ENCODE measurements around the gene S100A9.
"Not testable (repeated sequence)": the region's sequence is repeated elsewhere in the genome, so short reads cannot be mapped to it uniquely, and the experiment has no call there.

Gene S100A9

DNA sequence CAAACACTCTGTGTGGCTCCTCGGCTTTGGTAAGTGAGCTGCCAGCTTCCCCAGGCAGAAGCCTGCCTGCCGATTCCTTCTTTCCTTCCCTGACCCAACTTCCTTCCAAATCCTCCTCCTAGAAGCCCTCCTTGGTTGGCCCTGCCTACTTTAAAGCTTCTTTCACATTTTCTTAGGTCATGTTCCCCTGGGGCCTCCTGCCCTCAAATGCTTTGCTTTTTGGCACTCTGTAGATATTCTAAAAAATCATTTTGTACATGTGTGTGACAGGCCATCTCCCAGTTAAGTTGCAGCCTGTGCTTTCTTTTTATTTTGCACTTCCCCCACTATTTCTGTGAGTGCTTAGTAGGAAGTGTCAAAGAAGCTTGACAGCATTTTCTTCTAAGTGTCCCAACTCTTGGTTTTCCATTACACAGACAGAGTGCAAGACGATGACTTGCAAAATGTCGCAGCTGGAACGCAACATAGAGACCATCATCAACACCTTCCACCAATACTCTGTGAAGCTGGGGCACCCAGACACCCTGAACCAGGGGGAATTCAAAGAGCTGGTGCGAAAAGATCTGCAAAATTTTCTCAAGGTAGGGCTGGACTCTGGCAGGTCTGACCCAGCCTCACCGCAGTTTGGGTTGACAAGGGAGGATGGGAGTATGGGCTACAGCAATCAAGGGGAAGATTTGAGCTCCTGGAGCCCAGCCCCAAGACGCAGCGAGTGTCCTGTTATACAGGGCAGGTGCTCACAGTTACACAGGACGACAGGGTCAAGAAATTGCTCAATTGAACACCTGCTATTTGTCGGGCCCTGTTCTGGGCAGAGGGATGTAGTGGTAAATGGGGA is at the start of gene S100A9:
Gene S100A9, plus strand, starts transcription at position 2 of the 838 bp plus-strand sequence. Its CDS starts 430 bp downstream, at position 432.
- intact Hi-C loops (cut with DNase I) = loop anchor here (10.0 kb wide), 1 partner anchor 207 kb away; the partner anchor contains the start of gene S100A2

DNA sequence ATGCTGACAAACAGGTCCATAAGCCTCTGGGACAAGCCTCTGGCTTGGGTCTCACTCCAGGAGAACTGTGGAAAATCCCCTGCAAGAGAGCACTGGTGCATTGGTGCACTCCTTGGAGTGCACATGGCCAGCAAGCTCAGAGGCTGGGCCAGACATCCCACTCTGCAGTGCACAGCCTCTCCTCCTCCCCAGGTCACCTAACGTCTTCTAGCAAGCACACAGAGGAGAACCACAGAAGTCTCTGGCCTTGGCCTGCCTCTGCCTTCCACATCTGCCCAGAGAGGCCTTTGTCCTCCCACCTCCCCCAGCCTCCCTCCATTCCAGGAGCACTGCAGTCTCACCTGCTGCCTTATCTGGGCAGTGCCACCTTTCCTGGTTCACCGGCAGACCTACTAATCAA is 49.1 kb upstream of the S100A9 start:
- no peak for DNase-seq
- intact Hi-C loops (cut with DNase I) = no loop called here

More for the DNA sequence above, at the start of gene S100A9:
- DNase-seq = no peak

DNA sequence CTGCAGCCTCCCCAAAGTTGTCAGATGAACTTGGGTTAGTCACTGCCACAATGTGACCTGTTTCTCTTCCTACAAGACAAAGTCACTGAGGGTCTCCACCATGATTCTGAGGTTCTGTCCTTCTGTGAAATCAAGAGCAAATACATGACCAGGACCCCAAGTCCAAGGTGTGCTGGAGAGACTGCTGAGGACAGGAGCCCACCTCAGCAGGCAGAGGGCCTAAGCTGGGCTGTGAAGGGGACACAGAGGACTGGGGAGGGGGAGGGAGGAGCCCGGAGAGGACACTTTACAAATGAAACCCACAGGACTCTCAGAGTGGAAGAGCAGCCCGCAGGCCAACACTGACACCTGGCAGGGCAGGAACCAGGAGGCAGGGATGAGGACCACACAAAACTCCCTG is 48.2 kb upstream of the S100A9 start:
- intact Hi-C loops (cut with DNase I) = no loop called here
- peak in 1 of 10 donors; percentile 50 for DNase-seq

DNA sequence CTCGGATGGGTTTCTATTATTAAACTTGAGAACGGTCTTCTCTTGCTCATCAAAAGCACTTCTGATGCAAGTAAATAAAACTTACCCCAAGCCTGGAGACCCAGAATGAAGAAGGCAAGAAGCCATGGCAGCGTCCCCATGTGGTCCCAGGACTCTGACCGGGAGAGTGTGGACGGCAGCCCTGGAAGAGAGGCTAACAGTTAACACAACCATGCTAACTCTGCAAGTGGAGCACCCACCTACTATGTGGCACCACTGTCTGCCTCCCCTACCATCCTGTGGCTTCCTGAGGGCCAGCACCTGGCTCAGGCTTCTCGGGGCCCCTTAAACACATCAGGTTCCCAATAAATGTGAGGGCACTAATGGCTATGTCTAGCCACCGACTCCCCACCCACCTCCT is 47.1 kb upstream of the S100A9 start:
- DNase-seq = no peak
- intact Hi-C loops (cut with DNase I) = no loop called here

DNA sequence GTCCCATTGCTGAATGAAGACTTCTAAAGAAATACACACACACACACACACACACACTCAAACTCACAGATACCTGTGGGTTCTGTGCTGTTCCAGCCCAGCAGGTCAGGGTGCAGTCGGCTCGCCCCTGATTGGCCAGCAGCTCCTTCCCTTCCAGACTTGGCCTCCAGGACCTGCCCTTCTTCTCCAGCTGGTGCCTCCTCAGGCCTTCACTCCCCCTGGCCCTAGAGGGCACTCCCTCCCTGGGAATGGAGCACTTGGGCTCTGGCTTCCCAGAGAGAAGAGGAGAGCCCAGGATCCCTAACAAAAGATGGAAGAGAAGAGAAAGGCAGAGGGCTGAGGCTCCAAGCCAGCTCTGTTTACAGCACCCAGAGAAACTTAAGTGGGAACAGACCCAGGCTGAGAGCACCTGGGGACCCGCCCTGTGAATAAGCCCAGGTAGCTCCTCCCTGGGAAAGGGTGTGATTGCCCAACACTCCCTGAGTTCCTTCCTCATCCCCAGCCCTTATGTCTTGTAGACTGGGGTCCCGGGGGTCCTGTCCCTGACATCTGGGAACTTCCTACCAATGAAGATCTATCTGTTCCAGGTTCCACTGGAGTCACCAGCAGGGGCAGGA is 45.0 kb upstream of the S100A9 start, which contains the start of gene PGLYRP3:
Gene PGLYRP3, minus strand, starts transcription at position 383 of the 617 bp plus-strand sequence. CDS start 2,287 bp downstream, outside the sequence.
- intact Hi-C loops (cut with DNase I) = no loop called here

DNA sequence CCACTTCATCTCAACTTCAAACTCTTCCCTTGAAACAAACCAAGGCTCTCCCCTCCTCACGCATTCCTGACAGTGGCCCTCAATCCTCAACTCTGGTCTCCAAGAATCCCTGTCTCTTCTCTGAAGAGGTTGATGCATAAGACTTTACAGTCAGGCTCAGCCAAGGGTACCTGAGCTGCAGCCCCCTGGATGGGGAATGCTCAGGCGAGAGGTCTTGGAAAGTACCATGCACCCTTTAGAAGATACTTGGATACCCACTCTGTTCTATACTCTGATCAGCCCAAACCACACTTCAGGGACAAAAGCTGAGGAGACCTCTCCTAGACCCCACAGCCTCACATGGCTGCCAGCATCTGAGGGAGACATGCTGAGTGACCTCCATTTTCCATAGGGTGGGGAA is 44.4 kb upstream of the S100A9 start:
- intact Hi-C loops (cut with DNase I) = no loop called here

More for the DNA sequence above, 45.0 kb upstream of the S100A9 start, which contains the start of gene PGLYRP3:
- peak in 1 of 10 donors; percentile 32 for DNase-seq

DNA sequence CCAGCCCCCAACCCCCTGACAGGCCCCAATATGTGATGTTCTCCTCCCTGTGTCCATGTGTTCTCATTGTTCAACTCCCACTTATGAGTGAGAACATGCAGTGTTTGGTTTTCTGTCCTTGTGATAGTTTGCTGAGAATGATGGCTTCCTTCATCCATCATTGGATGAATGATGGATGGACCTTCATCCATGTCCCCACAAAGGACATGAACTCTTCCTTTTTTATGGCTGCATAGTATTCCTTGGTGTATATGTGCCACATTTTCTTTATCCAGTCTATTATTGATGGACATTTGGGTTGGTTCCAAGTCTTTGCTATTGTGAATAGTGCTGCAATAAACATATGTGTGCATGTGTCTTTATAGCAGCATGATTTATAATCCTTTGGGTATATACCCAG is 43.3 kb upstream of the S100A9 start:
- intact Hi-C loops (cut with DNase I); DNase-seq: not testable (repeated sequence)

More for the DNA sequence above, 44.4 kb upstream of the S100A9 start:
- no peak for DNase-seq

DNA sequence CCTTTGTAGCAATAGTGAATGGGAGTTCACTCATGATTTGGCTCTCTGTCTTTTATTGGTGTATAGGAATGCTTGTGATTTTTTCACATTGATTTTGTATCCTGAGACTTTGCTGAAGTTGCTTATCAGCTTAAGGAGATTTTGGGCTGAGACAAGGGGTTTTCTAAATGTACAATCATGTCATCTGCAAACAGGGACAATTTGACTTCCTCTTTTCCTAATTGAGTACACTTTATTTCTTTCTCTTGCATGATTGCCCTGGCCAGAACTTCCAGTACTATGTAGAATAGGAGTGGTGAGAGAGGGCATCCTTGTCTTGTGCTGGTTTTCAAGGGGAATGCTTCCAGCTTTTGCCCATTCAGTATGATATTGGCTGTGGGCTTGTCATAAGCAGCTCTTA is 41.6 kb upstream of the S100A9 start:
- DNase-seq; intact Hi-C loops (cut with DNase I): not testable (repeated sequence)

DNA sequence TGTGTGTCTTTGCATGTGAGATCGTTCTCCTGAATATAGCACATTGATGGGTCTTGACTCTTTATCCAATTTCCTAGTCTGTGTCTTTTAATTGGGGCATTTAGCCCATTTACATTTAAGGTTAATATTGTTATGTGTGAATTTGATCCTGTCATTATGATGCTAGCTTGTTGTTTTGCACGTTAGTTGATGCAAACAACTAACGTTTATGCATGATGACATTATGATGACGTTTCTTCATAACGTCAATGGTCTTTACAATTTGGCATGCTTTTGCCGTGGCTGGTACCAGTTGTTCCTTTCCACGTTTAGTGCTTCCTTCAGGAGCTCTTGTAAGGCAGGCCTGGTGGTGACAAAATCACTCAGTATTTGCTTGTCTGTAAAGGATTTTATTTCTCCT is 39.5 kb upstream of the S100A9 start:
- intact Hi-C loops (cut with DNase I); DNase-seq: not testable (repeated sequence)

DNA sequence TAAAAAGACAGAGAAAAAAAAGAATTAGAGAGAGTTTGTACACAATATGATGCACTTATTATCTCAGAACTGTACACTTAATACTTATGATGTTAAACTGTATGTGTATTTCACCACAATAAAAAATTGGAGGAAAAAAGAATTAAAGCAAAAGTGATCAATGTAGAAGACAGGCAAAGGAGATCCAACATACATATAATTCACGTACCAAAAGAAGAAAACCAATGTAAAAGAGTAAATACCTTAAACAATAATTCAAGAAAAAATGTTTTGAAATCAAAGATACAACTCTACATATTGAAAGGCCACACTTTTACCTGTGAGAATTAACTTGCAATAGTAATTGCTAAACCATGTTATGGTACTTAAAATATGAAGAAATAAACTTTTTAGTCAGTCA is 35.1 kb upstream of the S100A9 start:
- intact Hi-C loops (cut with DNase I) = no loop called here
- DNase-seq = no peak

DNA sequence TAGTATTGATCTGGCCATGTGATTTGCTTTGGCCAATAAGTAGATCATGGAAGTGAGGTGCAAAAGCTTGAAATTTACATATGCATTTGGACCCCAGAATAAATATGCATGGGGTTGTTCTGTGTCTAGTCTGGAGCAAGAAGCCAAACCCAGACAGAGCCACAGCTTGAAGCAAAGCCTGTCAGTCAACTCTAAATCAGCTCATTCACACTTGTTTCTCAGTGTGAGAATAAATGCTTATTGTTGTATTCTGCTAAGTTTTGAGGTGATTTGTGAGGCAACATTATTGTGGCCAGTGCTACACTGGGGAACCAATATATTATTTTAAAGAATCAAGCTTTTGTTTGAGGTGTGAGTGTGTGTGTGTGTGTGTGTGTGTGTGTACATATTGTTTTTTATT is 32.7 kb upstream of the S100A9 start:
- DNase-seq = no peak
- intact Hi-C loops (cut with DNase I) = no loop called here

DNA sequence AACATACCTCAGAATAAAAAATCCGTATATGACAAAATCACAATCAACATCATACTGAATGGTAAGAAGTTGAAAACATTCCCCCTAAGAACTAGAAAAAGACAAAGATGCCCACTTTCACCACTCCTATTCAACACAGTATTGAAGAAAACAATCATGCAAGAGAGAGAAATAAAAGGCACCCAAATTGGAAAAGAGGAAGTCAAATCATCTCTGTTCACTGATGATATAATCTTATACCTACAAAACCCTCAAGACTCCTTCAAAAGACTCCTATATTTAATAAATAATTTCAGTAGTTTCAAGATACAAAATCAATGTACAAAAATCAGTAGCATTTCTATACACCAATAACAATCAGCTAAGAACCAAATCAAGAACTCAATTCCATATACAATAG is 23.8 kb upstream of the S100A9 start:
- intact Hi-C loops (cut with DNase I) = no loop called here
- DNase-seq = no peak

DNA sequence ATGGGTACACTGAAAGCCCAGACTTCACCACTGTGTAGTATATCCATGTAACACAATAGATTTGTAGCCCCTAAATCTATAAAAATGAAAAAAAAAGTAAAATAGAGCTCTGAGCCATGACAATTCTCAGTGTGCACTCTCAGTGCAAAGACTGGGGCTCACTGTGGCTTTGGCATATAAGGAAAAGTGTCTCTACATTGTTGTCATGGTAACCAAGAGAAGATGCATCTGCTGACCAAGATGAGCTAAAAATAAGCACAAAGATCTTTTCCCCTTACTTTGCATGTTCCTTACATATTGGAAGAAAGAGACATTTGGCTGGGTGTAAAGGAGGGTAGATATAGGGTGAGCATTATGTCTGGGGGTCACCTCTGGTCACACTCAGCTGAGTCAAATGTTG is 21.0 kb upstream of the S100A9 start:
- intact Hi-C loops (cut with DNase I) = no loop called here
- DNase-seq = no peak

DNA sequence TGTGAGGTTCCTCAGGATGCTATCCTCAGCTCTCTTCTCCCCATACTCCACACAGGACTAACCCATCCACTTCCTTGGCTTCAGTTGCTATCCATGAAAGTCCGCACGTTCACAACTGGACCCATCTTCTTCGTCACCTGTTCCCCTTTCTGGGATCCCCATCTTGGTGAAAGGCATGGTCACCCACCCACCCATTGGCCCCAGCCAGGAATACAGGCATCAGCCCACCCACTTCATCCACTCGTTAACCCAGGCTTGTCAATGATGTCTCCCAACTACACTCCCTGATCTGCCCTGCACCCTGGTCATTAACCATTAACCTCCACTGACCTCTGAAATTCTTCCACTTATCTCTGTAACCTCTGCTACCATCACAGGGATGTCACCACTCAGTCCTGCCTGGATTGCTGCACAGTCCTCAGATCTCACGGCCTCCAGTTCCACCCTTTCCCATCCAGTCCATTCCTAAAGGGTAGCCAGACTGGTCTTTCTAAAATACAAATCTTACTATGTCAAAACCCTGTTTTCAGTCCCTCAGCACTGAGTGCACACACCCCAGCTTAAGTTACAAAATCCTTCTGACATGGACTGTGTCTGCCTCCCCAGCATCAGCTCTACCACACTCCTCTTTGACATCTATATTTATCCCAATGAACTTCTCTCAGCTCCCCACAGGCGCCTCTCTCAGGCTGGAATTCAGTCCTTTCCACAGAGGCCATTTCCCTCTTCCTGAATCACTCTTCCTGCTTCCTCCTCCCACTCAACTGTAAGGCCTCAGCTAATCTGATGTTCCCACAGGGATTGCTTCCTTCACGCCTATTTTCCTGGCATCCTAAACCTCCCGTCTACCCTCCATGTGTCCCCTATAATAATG is 19.4 kb upstream of the S100A9 start:
- no peak for DNase-seq
- intact Hi-C loops (cut with DNase I) = no loop called here

DNA sequence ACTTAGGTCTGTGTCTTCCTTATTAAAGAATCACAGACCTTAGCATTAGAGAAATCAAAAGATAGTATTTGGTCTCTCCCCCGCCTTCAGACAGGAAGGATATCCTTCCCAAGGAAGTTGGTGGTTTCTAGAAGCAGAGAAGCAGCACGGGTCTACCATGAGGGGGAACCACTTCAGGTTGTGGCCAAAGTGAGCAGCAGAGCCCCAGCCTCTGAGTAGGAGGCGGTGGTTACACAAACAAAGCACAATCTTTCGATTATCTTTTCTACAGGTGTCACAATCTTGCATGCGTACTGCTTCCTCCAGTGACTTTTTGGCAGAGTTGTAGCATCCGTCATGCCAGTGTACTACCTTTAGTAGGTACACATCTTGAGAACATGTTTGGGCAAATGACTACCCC is 17.9 kb upstream of the S100A9 start:
- intact Hi-C loops (cut with DNase I) = no loop called here

DNA sequence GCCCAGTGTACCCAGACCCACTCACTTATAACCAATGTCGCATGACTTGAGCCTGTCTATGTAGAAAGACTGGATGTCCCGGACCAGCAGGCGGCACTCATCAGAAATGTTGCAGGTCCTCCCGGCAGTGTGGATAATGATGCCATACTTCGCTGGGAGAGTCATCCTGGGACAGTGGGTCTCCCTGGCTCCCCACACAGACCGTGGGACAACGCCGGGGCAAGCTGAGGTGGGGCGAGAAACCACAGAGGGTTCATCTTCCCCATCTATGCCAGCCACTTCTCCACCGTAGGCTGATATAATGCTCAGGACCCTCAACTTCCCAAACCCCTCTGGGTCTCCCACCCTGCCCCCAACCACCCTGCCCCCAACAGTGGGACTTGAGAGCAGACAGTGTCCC is 17.3 kb upstream of the S100A9 start:
- intact Hi-C loops (cut with DNase I) = no loop called here
- DNase-seq = no peak

More for the DNA sequence above, 17.9 kb upstream of the S100A9 start:
- no peak for DNase-seq

DNA sequence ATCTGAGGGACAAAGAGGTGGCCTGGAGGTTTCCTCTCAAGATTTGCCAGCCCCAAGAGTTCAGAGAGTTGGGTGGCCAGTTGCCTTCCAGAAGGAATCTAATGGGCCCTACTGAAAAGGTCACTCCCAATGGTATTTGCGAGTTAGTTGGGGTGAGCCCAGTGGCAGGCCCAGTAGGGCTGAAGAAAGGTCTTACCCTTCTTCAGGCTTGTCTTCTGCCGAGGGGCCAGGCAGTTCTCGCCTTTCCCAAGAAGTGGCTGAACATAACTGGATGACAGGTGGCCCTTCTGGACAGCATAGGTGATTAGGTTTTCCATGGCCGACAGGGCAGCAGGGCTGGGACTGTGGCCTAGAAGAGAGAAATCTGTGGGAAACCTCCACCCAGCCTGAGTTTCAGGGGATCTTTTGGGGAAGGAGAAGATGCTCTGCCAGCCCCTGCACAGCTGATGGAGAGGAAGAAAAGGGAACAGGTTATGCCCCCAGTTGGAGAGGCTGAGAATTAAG is 16.2 kb upstream of the S100A9 start:
- no peak for DNase-seq
- intact Hi-C loops (cut with DNase I) = no loop called here

DNA sequence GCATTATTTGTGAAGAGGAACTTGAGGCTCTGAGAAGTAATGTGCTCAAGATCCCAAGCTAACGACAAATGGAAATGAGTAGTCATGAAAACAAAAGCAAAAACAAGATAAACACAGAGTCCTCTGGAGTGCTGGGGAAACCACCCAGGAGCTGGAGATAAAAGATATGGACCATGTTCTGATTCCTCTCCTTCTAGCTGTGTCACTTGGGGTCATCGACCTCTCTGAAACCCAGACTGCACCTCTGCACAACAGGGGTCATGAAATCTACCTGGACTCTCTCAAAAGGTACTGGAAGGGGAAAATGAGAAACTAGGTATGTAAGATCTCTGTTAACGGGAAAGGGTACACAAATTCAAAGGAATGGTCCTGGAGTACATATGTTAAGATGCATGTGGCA is 15.5 kb upstream of the S100A9 start:
- no peak for DNase-seq
- intact Hi-C loops (cut with DNase I) = no loop called here

DNA sequence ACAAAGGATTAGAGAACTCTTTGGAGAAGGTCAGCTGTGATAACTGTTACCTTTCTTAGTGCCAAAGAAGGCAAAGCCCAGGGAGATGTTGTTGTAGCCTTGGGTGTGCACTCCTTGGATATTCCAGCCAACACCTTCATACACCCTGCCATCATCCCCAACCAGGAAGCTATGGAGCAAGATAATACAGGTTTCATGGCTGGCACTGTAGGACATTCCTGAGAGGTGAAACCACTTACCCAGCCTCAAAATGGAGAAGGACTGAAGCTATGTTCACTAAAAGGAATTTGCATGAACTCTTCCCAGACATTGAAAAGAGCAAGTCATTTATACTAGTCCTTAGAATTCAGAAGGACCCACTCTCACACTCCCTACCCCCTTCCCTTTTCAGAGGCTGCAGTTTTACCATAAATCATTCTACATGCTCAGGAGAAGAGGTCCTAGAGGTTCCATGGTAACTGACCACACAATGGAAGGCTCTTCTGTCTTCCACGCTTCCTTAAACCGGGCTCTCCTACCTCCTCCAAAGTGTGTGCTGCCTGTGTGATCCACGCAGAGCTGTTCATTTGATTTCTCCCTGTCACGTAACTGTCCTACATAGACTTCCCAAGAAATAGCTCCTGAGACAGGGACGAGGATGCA is 14.5 kb upstream of the S100A9 start:
- intact Hi-C loops (cut with DNase I) = no loop called here
- DNase-seq = no peak

Data from posterior cingulate gyrus (tissue), 11 donors.